SH-SY5Y (cell line): ENCODE data around the gene PWWP2B.

ENCODE experiments used
- GATA2 ChIP-seq: IDR thresholded peaks from 2 replicates; pipeline ENCODE4 v1.6.1; 2011; ENCODE audit warnings: mild to moderate bottlenecking, low read depth, low read length
- GATA3 ChIP-seq: IDR thresholded peaks from 2 replicates; pipeline ENCODE4 v1.6.1; 2011; ENCODE audit warnings: low read depth, mild to moderate bottlenecking, low read length, moderate library complexity

DNA sequence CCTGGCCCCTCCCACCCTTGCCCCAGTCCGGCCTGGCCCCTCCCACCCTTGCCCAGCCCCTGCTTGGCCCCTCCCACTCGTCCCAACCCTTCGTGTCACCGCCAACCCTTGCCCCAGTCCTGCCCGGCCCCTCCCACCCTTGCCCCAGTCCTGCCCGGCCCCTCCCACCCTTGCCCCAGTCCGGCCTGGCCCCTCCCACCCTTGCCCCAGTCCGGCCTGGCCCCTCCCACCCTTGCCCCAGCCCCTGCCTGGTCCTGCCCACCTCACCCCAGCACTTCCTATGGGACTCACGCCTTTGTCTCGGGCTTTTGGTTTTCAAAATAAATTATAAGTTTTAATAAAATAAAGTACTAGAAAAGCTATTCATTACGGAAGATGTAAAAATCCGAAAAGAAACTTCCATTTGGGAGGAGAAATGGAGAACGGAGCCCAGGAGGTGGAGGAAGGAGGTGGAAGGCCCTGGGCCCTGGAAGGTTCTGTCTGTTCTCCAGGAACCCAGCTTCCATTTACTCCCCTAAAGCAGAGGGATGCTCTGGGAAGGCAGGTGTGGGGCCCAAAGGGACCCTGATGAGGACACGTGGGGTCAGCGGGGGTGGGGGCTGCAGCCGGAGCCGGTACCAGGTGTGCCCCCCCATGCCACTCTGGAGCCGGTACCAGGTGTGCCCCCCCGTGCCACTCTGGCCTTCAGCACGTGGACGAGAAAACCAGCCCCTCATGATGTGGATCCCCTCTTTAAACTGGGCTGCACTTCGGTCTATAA lies 52.2 kb downstream of the PWWP2B start:
- TF ChIP-seq GATA2 (no peak), GATA3 (no peak)
